ENCODE data around the gene RNASEH2A. TPM values are rescaled to one million over a fixed set of nuclear protein-coding genes. Genes with fewer than 3 reads are reported as not detected.
A peak's percentile ranks its signal among the peaks of the same experiment; 100 is the strongest.

RNASEH2A gene
- polyA plus RNA-seq, 1 of the 3 experiments (the other 2 are of a cell fraction): 48.1 TPM

GRCh38 chr19:12834566-12834943 lies 28.2 kb downstream of the RNASEH2A start, which contains the start of gene RTBDN:
RTBDN (minus strand) TSS chr19:12834579; CDS start chr19:12829979, 4,600 bp downstream.
- no peaks in the 10 kb centered on the region for H3K27me3 ChIP-seq (ENCODE audit: insufficient read depth)
- H3K4me2 ChIP-seq: peak within 1 kb of the TSS; percentile 94
- no peaks in the 10 kb centered on the region for H3K9me3 ChIP-seq
- H3K9ac ChIP-seq: peak within 1 kb of the TSS; percentile 62
- no peaks in the 10 kb centered on the region for H3K36me3 ChIP-seq (replicated peaks in 1 of 2; ENCODE audit: control insufficient read depth in 1 of 2, insufficient read depth in 2 of 2, low read length in 1 of 2)
- no peaks in the 10 kb centered on the region for H3K9me2 ChIP-seq
- ChIA-PET CTCF (interaction anchor here (0.8 to 1.5 kb wide), 6 partner anchors 28 to 131 kb away, joined by 3 to 4 read pairs (median 3); partner anchors contain the start of gene RNASEH2A), POLR2A (interaction anchor here (1.2 kb wide), 1 partner anchor 103 kb away, joined by 4 read pairs; the partner anchor contains the start of gene CALR)
- H3K27ac ChIP-seq (ENCODE audit: low read depth in 2 of 2, low read length in 1 of 2): peak within 1 kb of the TSS in 1 of 2 experiments; percentile 67; a peak in 2 of 4 replicates
- DNase-seq: no peak
- H2AFZ ChIP-seq (ENCODE audit: low read depth): peak within 1 kb of the TSS; percentile 76
- H3K4me1 ChIP-seq (ENCODE audit: control insufficient read depth in 1 of 2, insufficient read depth in 2 of 2, low read depth in 1 of 2, low read length in 1 of 2): peaks cover 5 to 43% of the 10 kb centered on the region in 2 experiments; a peak in 2 of 4 replicates
- no peaks in the 10 kb centered on the region for H3K79me2 ChIP-seq (ENCODE audit: insufficient read depth)
- no peak for TF ChIP-seq REST (IDR thresholded peaks at IDR 0.05; ENCODE audit: low read depth, low read length)
- no peak for TF ChIP-seq SIN3A (IDR thresholded peaks at IDR 0.05; ENCODE audit: borderline replicate concordance, low read depth, low read length)
- no peak for TF ChIP-seq NFIC (IDR thresholded peaks at IDR 0.05; ENCODE audit: borderline replicate concordance)
- no peak for TF ChIP-seq RAD21 (IDR thresholded peaks at IDR 0.05; ENCODE audit: low read length)
- TF ChIP-seq NRF1 (IDR thresholded peaks at IDR 0.05; ENCODE audit: low read depth, low read length): peak; percentile 39
- TF ChIP-seq USF1 (IDR thresholded peaks at IDR 0.05; ENCODE audit: borderline replicate concordance, low read depth): no peak
- no peak for TF ChIP-seq FOXM1 (IDR thresholded peaks at IDR 0.05; ENCODE audit: low read depth)
- TF ChIP-seq IRF3 (IDR thresholded peaks at IDR 0.05; ENCODE audit: low read depth, low read length): no peak
- H3K4me3 ChIP-seq (ENCODE audit: low read depth in 2 of 2, low read length in 1 of 2): peak within 1 kb of the TSS; percentile 67 to 73
- peaks cover 27% of the 10 kb centered on the region for H3F3A ChIP-seq (replicated peaks; ENCODE audit: insufficient read depth)
- 30% methylated on average over 18 of the region's 20 CpGs for WGBS (ENCODE audit: low lambda C conversion rate)
- H4K20me1 ChIP-seq (ENCODE audit: insufficient read depth): no peaks in the 10 kb centered on the region

All from SK-N-SH (cell line).